ENCODE measurements around the gene HRH1.

Gene HRH1

GRCh38 chr3:11161666-11162065 is 7.4 kb downstream of the HRH1 start:
- no peaks in the 10 kb centered on the region for H3K4me1 ChIP-seq (ENCODE audit: control insufficient read depth, insufficient read depth, low read length)
- CTCF ChIA-PET = interaction anchor here (0.6 to 1.1 kb wide), 3 partner anchors 101 to 255 kb away, joined by 3 to 4 read pairs (median 3); no protein-coding TSS in a partner anchor
- H3K4me3 ChIP-seq (ENCODE audit: low read depth, low read length) = no peak overlapping the region
- no peaks in the 10 kb centered on the region for H3K9me3 ChIP-seq (ENCODE audit: control insufficient read depth, insufficient read depth, low read depth, low read length)
- TF ChIP-seq, protein P1, sequence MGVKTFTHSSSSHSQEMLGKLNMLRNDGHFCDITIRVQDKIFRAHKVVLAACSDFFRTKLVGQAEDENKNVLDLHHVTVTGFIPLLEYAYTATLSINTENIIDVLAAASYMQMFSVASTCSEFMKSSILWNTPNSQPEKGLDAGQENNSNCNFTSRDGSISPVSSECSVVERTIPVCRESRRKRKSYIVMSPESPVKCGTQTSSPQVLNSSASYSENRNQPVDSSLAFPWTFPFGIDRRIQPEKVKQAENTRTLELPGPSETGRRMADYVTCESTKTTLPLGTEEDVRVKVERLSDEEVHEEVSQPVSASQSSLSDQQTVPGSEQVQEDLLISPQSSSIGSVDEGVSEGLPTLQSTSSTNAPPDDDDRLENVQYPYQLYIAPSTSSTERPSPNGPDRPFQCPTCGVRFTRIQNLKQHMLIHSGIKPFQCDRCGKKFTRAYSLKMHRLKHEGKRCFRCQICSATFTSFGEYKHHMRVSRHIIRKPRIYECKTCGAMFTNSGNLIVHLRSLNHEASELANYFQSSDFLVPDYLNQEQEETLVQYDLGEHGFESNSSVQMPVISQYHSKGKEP (tag by site-specific recombination; IDR thresholded peaks at IDR 0.05) = no peak
- TF ChIP-seq, protein P2, sequence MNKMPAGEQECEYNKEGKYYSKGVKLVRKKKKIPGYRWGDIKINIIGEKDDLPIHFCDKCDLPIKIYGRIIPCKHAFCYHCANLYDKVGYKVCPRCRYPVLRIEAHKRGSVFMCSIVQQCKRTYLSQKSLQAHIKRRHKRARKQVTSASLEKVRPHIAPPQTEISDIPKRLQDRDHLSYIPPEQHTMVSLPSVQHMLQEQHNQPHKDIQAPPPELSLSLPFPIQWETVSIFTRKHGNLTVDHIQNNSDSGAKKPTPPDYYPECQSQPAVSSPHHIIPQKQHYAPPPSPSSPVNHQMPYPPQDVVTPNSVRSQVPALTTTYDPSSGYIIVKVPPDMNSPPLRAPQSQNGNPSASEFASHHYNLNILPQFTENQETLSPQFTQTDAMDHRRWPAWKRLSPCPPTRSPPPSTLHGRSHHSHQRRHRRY (tag by site-specific recombination; IDR thresholded peaks at IDR 0.05) = no peak
- TF ChIP-seq ZNF248 (tag by site-specific recombination; IDR thresholded peaks at IDR 0.05) (no peak), AEBP2 (tag by site-specific recombination; IDR thresholded peaks at IDR 0.05; ENCODE audit: borderline replicate concordance) (no peak), ZFP37 (tag by site-specific recombination; IDR thresholded peaks at IDR 0.05) (no peak), ZEB2 (tag by site-specific recombination; IDR thresholded peaks at IDR 0.05) (no peak), ZNF548 (tag by site-specific recombination; IDR thresholded peaks at IDR 0.05) (no peak), ZIC2 (tag by site-specific recombination; IDR thresholded peaks at IDR 0.05) (no peak), ZNF785 (tag by site-specific recombination; IDR thresholded peaks at IDR 0.05) (no peak), ZNF843 (tag by site-specific recombination; IDR thresholded peaks at IDR 0.05) (no peak), ZNF354C (tag by site-specific recombination; IDR thresholded peaks at IDR 0.05; ENCODE audit: borderline replicate concordance, low read depth) (no peak), ZNF830 (tag by site-specific recombination; IDR thresholded peaks at IDR 0.05; ENCODE audit: low read depth) (no peak)
- TF ChIP-seq, protein P3, sequence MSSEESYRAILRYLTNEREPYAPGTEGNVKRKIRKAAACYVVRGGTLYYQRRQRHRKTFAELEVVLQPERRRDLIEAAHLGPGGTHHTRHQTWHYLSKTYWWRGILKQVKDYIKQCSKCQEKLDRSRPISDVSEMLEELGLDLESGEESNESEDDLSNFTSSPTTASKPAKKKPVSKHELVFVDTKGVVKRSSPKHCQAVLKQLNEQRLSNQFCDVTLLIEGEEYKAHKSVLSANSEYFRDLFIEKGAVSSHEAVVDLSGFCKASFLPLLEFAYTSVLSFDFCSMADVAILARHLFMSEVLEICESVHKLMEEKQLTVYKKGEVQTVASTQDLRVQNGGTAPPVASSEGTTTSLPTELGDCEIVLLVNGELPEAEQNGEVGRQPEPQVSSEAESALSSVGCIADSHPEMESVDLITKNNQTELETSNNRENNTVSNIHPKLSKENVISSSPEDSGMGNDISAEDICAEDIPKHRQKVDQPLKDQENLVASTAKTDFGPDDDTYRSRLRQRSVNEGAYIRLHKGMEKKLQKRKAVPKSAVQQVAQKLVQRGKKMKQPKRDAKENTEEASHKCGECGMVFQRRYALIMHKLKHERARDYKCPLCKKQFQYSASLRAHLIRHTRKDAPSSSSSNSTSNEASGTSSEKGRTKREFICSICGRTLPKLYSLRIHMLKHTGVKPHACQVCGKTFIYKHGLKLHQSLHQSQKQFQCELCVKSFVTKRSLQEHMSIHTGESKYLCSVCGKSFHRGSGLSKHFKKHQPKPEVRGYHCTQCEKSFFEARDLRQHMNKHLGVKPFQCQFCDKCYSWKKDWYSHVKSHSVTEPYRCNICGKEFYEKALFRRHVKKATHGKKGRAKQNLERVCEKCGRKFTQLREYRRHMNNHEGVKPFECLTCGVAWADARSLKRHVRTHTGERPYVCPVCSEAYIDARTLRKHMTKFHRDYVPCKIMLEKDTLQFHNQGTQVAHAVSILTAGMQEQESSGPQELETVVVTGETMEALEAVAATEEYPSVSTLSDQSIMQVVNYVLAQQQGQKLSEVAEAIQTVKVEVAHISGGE (tag by site-specific recombination; conservative IDR thresholded peaks at IDR 0.05; ENCODE audit: low read depth) = no peak
- TF ChIP-seq, protein P4, sequence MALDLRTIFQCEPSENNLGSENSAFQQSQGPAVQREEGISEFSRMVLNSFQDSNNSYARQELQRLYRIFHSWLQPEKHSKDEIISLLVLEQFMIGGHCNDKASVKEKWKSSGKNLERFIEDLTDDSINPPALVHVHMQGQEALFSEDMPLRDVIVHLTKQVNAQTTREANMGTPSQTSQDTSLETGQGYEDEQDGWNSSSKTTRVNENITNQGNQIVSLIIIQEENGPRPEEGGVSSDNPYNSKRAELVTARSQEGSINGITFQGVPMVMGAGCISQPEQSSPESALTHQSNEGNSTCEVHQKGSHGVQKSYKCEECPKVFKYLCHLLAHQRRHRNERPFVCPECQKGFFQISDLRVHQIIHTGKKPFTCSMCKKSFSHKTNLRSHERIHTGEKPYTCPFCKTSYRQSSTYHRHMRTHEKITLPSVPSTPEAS (tag by site-specific recombination; IDR thresholded peaks at IDR 0.05) = no peak
- TF ChIP-seq, protein P5, sequence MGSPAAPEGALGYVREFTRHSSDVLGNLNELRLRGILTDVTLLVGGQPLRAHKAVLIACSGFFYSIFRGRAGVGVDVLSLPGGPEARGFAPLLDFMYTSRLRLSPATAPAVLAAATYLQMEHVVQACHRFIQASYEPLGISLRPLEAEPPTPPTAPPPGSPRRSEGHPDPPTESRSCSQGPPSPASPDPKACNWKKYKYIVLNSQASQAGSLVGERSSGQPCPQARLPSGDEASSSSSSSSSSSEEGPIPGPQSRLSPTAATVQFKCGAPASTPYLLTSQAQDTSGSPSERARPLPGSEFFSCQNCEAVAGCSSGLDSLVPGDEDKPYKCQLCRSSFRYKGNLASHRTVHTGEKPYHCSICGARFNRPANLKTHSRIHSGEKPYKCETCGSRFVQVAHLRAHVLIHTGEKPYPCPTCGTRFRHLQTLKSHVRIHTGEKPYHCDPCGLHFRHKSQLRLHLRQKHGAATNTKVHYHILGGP (tag by site-specific recombination; IDR thresholded peaks at IDR 0.05) = no peak
- TF ChIP-seq, protein P6, sequence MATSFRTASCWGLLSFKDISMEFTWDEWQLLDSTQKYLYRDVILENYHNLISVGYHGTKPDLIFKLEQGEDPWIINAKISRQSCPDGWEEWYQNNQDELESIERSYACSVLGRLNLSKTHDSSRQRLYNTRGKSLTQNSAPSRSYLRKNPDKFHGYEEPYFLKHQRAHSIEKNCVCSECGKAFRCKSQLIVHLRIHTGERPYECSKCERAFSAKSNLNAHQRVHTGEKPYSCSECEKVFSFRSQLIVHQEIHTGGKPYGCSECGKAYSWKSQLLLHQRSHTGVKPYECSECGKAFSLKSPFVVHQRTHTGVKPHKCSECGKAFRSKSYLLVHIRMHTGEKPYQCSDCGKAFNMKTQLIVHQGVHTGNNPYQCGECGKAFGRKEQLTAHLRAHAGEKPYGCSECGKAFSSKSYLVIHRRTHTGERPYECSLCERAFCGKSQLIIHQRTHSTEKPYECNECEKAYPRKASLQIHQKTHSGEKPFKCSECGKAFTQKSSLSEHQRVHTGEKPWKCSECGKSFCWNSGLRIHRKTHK (tag by site-specific recombination; IDR thresholded peaks at IDR 0.05) = no peak
- no peak overlapping the region for H3K27ac ChIP-seq (ENCODE audit: extremely low read depth, low read depth, low read length)
- no peaks in the 10 kb centered on the region for H3K36me3 ChIP-seq (ENCODE audit: control insufficient read depth in 2 of 2, insufficient read depth in 1 of 2, low read length in 2 of 2)
- POLR2A ChIA-PET = no interaction called here

All from HEK293 (cell line).